Chondrocyte (in vitro differentiated cells): Measurements from ENCODE around the gene MAP2. TPM values are rescaled to one million over a fixed set of nuclear protein-coding genes. Genes with fewer than 3 reads are reported as not detected.

Experiments
- DNase-seq: peaks from one replicate; pipeline ENCODE4 v3.0.0; 2021; ENCODE audit warnings: mixed read lengths, low spot score
- H3K27ac Mint-ChIP-seq: one replicate; pipeline ENCODE4 v1.8.0; 2021; ENCODE audit warnings: mild to moderate bottlenecking, moderate library complexity, mixed read lengths; ENCODE audit not compliant: unreplicated experiment
- H3K27me3 Mint-ChIP-seq: 2 replicates; pipeline ENCODE4 v1.8.0; 2021; ENCODE audit warnings: low read depth, mixed read lengths
- H3K36me3 Mint-ChIP-seq: 2 replicates; pipeline ENCODE4 v1.8.0; 2021; ENCODE audit warnings: low read depth, mixed read lengths
- H3K4me1 Mint-ChIP-seq: 2 replicates; pipeline ENCODE4 v1.8.0; 2021; ENCODE audit warnings: low read depth, mild to moderate bottlenecking, mixed read lengths
- H3K4me3 Mint-ChIP-seq: one replicate; pipeline ENCODE4 v1.8.0; 2021; ENCODE audit warnings: mild to moderate bottlenecking, moderate library complexity, mixed read lengths; ENCODE audit not compliant: unreplicated experiment
- H3K9me3 Mint-ChIP-seq: 2 replicates; pipeline ENCODE4 v1.8.0; 2021; ENCODE audit warnings: low read depth, mixed read lengths
- CTCF ChIP-seq: fragments of 200-600 bp; sonication (generic); IDR thresholded peaks from 2 replicates; pipeline ENCODE4 v1.5.0; 2021; ENCODE audit warnings: antibody characterized with exemption, mild to moderate bottlenecking, moderate library complexity
- total RNA-seq: library from RNA; stranded (reverse); gene quantifications from 3 replicates; pipeline ENCODE4 v1.2.1, GENCODE V29; 2021

Gene MAP2
- total RNA-seq, 1 donor from 2014 or later = 13.9 TPM

DNA sequence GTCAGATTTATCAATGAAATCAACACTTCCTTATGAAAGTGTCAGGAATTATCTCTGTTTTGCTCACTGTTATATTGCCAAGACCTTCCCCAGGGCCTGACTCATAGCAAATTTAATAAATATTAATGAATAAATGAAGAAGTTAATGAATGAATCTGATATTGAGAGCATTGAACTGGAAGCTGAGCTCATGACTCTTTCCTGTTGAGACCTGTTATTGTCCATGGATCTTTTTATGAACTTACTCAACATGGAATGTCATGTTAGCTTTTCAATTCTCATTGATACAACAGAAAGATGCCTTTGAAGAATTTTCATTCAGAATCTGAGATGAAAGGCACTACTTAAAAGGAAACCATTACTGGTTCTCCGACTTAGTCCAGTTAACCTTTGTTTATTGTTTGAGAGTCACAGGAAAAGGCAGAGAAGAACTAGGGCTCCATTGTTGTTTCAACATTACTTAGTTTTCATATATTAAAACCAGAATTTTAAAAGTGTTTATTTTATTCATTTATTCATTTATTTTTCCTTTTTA is 257.4 kb downstream of the MAP2 start:
- Mint-ChIP-seq H3K36me3 (no peaks in the 10 kb centered on the region), H3K27me3 (peaks cover 2% of the 10 kb centered on the region), H3K27ac (no peak overlapping the region), H3K9me3 (peaks cover 1% of the 10 kb centered on the region), H3K4me3 (no peak overlapping the region), H3K4me1 (peaks cover 3% of the 10 kb centered on the region)
- TF ChIP-seq CTCF = no peak
- no peak for DNase-seq

DNA sequence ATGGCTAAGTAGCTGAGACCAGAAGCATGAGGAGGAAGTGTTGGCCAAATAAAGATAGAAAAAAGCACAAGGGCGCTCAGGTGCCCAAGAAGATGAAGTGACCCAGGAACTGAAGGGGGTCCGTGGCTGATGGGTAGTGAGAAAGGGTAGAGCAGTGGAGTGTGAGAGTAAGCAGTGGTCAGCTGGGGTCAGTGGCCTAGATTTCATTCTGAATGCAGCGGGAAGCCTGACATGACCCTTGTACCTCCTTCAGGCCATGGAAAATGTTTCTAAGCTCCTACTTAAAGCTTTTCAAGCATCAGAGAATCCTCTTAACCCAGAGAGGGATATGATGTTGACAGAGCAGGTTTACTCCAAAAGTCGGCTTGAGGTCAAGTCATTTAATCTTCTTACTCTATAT is 258.8 kb downstream of the MAP2 start:
- Mint-ChIP-seq H3K9me3 (no peaks in the 10 kb centered on the region), H3K27ac (no peak overlapping the region), H3K36me3 (no peaks in the 10 kb centered on the region), H3K4me1 (no peaks in the 10 kb centered on the region), H3K4me3 (no peak overlapping the region), H3K27me3 (peaks cover 4% of the 10 kb centered on the region)
- TF ChIP-seq CTCF = no peak
- no peak for DNase-seq

DNA sequence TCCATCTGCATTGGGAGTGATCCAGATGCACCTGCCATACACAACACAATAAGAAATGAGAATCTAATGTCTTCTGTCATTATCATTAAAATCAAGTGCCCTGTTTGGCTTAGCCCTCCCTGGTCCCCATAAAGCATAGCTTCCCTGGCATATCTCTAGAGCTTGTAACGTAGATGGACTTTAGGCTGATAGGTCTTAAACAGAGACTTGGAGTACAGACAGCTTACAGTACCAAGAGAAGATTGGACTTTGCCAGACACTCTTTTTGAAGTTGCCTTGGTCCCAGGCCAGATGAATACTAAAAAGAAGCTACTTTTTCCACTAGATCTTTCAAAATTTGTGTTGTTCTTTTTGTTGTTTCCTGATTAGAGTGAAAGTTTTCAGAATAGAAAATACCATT is 261.5 kb downstream of the MAP2 start:
- no peaks in the 10 kb centered on the region for H3K9me3 Mint-ChIP-seq
- H3K4me3 Mint-ChIP-seq = no peak overlapping the region
- H3K27ac Mint-ChIP-seq = no peak overlapping the region
- H3K36me3 Mint-ChIP-seq = no peaks in the 10 kb centered on the region
- H3K4me1 Mint-ChIP-seq = no peaks in the 10 kb centered on the region
- TF ChIP-seq CTCF = no peak
- no peak for DNase-seq
- peaks cover 2% of the 10 kb centered on the region for H3K27me3 Mint-ChIP-seq

DNA sequence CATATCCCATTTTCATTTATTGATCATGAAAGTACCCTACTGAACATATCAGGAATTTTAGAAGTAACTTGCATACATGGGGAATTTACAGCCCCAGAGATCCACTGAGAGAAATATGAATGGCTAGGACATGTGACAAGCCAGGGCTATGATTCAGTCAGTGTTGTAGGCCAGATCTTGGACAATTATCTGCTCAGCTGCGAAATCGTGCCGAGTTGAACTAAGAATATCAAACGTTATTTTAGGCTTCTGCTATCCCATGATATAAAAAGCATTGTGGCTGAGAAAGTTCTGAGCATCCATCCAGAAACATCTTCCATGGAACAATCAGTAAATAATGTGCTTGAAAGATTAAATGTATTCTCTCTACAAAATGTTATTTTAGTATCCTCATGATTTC is 262.1 kb downstream of the MAP2 start:
- Mint-ChIP-seq H3K9me3 (no peaks in the 10 kb centered on the region), H3K4me1 (no peaks in the 10 kb centered on the region), H3K4me3 (no peak overlapping the region), H3K36me3 (no peaks in the 10 kb centered on the region), H3K27me3 (peaks cover 2% of the 10 kb centered on the region), H3K27ac (no peak overlapping the region)
- no peak for TF ChIP-seq CTCF
- no peak for DNase-seq

DNA sequence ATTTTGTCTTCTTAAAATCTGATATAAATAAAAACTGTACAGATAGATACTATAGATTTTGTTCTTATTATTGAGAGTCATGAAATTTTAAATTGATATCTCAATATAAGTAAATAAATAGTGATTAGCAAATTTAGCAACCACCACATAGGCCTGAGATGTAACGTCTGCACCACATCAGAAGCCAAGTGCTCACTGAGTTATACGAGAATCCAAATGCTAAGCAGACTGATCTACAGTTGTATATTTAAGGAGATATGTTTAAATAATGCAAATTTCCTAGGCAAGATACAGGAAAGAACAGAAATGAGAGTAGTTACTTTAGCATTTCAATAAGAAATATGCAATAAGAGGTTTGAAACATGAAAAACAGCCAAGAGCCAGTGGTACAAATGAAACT is 262.6 kb downstream of the MAP2 start:
- Mint-ChIP-seq H3K27ac (no peak overlapping the region), H3K9me3 (no peaks in the 10 kb centered on the region), H3K4me1 (no peaks in the 10 kb centered on the region), H3K27me3 (peaks cover 2% of the 10 kb centered on the region), H3K4me3 (no peak overlapping the region), H3K36me3 (no peaks in the 10 kb centered on the region)
- DNase-seq = no peak
- TF ChIP-seq CTCF = no peak
